Embryonic facial prominence (tissue), 1 donor: ENCODE results near the gene BRAT1.

Experiments
- DNase-seq: peaks from one replicate; pipeline ENCODE4 v3.0.0-alpha.2; 2016; ENCODE audit errors: extremely low spot score

The BRAT1 gene

GRCh38 chr7:2523461-2523936, 31.8 kb downstream of the BRAT1 start:
- DNase-seq: no peak

DNA sequence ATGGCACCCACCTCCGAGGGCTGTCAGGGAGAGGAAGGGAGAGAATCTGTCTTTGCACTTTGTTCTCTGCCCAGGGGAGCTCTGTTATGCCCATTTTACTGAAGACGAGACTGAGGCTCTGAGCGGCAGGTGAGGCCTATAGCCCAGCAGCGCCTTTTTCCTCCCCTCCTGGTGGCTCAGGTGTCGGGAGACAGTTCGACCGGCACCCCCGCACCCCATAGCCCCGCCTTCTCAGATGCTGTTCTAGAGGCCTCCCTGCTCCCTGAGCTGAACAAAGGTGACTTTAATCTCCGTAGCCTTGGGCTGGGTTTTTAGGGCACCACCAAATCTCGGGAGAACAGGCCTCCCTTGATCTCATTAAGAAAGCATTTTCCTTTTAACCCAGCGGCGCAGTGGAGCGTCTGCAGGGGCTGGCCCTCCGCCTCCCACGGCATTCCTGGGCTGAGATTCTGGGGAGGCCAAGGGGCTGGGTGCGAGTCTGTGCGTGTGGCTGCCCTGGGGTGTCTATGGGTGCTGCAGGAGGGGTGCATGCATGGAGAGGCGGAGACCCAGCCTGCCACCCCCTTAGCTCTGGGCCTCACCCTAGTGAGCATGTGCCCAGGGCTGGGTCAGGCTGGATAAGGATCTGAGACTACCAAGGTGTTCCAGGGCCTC, 32.4 kb downstream of the BRAT1 start:
- DNase-seq: no peak

DNA sequence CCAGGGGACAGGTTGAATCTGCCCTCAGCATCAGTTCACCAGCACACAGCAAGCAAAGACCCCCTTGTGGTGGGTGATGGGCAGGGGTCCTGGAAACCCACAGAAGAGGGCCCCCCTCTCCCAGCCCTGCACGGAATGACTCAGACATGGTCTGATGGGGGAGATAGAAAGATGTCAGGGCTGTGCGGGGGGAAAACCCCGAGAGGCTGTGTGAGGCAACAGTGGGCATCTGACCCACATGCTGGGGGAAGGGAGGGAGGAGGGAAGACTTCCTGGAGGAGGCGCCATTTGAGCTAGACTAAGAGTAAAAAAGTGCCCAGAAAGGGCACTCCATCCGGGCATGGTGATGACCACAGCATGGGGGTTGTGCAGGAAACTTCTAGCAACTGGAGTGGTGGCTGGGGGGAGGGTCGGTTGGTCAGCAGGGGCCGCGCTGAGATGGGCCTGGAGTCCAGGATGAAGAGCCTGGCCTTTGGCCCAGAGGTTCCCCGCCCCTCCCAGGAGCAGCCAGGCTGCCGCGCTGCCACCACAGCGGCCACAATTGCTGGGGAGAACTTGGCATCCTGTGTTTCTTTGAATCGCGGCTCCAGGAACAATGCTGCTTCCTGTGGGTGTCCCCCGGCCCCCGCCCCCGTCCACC, 33.3 kb downstream of the BRAT1 start:
- DNase-seq: no peak

- DNase-seq: no peak
Measured at GRCh38 chr7:2521341-2521745, 34.0 kb downstream of the BRAT1 start.

DNA sequence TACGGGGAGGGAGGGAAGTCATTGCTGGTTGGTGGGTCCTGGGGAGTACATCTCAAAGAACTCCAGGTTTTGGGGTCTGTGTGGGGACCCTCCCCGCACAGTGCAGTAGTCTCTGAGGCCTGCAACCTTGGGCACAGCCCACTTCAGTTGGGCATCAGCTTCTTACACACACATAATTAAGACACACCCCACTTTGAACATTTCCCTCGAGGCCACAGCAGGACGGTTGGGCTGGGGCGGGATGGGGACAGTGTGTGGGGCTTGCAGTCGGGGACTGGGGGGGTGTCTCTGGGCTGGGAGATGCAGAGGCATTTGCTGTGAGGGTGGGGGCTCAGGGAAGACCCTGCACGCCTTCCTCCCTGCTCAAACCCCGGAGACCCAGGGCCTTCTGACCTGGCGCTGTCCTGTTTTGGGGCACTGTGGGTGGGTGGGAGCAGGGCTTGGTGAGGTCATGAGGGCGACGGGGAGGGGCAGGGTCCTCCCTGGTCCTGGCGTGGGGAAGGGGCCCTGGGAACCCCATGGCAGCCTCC, 34.5 kb downstream of the BRAT1 start:
- DNase-seq: no peak

DNA sequence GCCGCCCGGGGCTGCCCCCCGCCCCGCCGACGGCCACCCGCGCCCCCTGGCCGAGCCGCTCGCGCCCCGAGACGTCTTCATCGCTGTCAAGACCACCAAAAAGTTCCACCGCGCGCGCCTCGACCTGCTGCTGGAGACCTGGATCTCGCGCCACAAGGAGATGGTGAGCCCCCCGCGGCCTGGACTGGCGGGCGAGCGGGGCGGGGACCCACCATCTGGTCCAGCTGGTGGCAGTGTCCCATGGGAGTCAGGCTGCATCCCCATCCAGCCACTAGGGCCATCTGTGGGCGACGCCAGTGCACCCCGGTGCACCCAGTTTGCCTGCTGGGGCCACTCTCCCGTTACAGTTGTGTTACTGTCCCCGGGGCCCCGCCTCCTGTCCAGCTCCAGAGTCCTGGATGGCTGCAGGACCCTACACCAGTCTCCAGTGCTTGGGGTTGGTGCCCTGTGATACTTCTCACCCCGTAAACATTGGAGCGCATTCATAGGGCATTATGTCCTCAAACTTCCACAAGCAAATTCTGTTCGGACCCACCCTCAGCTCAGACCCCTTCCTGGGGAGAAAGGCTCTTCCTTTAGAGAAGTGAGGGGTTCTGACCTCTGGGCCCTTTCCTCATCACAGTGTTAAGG, 35.1 kb downstream of the BRAT1 start:
- no peak for DNase-seq

GRCh38 chr7:2519119-2519930, 36.0 kb downstream of the BRAT1 start, which contains the start of gene LFNG:
TSS of gene LFNG (plus strand) at chr7:2519774. CDS start at chr7:2519862, 88 bp downstream.
- peak; percentile 61 for DNase-seq

DNA sequence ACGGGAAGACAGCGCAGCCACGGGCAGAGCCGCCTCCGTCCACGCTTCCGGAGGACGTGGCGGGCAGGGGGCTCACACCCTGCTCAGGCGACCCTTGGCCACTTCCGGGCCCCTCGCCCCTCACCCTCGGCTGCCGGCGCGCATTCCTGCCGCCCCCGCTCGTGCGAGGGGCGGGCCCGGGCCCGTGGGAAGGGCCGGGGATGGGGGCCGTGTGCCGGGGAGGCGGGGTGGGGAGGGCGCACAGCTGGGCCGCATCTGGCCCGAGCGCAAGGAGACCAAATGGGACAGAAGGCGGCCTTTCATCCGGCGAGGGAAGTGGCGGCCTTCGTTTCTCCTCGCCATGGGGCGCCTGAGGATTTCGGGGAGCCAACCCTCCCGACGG, 36.6 kb downstream of the BRAT1 start:
- no peak for DNase-seq

- no peak for DNase-seq
Measured at GRCh38 chr7:2517678-2518507, 37.4 kb downstream of the BRAT1 start.

- DNase-seq: peak; percentile 70
Measured at GRCh38 chr7:2517026-2517425, 38.3 kb downstream of the BRAT1 start.

- DNase-seq: no peak
Measured at GRCh38 chr7:2516194-2516555, 39.1 kb downstream of the BRAT1 start.

GRCh38 chr7:2515424-2516193, 39.7 kb downstream of the BRAT1 start:
- DNase-seq: no peak

DNA sequence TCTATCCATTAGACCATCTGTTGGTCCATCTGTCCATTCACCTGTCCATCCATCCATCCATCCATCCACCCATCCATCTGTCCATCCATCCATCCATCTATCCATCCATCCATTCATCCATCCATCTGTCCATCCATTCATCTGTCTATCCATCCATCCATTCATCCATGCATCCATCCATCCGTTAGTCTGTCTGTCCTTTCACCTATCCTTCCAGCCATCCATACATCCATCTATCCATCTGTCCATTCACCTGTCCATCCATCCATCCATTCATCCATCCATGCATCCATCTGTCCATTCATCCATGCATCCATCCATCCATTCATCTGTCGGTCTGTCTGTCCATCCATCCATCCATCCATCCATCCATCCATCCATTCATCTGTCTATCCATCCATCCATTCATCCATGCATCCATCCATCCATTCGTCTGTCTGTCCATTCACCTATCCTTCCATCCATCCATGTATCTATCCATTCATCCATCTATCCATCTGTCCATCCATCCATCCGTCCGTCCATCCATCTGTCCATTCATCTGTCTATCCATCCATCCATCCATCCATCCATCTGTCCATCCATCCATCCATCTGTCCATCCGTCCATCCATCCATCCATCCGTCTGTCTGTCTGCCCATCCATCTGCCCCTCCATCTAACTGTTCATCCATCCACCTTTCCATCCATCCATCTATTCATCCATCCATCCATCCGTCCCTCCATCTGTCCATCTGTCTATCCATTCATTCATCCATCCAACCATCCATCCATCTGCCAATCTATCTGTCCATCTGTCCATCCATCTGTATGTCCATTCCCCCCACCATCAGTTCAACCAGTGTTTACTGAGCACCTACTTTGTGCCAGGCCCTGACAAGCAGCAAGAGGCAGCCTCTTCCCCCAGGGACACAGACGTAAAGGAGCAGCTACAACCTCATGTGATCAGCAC, 40.6 kb downstream of the BRAT1 start:
- no peak for DNase-seq

- no peak for DNase-seq
Measured at GRCh38 chr7:2513702-2514101, 41.6 kb downstream of the BRAT1 start.

DNA sequence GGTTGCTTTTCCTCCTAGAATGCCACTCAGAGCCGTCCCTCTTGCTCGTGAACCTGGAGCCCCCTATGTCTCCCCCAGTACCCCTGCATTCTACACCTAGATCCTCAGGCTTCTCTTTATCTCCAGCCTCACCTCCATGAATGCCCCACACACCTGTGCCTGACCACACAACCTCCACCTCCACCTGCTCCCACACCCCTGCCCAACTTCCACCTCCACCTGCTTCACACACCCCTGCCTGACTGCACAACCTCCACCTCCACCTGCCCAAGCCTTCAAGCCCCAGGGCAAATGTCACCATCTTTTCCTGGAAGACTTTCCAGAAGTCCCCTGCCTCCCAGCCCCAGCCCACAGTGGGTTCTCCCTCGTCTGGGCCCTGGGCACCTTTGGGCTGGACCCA, 42.6 kb downstream of the BRAT1 start:
- DNase-seq: no peak

DNA sequence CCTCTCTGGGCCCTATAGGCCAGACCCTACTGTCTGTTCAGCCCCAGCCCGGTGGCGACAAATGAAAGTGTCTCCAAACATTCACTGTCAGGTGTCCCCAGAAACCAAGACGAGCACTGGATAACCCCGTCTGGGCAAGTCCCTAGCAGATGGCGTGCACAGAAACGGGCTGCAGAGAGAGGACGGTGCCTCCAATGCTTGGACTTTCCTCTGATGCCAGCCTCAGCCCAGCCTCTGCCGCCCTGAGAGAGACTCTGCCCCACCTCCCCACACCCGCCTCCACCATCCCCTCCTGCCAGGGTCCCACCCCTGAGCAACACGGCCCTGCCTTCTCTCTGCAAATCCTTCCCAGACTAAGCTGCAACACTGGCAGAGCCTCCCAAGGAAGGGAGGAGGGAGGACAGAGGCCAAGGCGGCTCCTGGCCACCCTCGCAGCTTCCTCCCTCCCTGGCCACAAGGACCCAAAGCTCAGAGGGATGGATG, 43.1 kb downstream of the BRAT1 start:
- no peak for DNase-seq

- DNase-seq: no peak
Measured at GRCh38 chr7:2511769-2512168, 43.6 kb downstream of the BRAT1 start.

DNA sequence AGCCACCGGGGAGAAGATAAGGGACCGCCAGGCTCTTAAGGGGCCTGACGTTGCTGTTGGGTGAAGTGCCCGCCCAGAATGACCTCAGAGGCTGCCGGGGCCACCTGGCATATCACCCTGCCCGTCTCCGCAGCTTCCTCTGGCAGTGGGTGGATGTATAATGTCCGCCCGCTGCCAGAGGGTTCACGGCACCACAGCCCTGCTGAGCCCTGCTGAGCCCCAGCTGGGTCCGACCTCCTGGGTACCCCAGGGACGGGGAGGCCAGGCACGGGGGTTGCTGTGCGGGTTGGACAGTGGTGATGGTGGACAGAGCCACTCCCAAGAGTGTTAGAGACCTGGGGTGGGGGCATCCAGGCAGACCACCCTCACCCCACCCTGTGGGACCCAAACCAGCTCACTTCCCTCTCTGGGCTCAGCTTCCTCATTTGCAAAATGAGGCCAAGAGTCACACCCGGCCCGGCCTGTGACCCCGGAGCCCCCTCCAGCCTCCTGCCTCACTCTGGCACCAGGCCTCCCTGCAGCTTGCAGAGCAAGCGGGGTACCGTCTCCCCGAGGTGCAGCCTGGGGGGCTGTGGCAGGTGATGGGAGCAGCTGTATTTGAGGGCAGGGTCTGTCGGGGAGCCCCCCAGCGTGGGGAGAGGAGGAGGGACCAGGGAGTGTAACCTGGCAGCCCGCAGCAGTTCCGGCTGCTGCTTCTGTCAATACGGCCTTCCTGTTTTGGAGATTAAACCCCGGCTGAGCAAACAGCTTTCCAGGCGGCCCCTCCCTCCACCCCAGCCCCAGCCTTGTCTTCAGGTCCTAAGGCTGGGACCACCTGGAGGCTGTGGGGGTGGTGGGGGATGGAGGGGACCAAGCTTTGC, 44.2 kb downstream of the BRAT1 start:
- no peak for DNase-seq
